ENCODE data around the gene MEI1. TPM values are rescaled to one million over a fixed set of nuclear protein-coding genes. Genes with fewer than 3 reads are reported as not detected.

The MEI1 gene
- total and polyA plus RNA-seq, 9 of the 15 experiments (the other 6 are each of a cell fraction or from before 2014, with no cell fraction given) = 0.08 to 0.68 (median 0.18) TPM; not detected in 2

DNA sequence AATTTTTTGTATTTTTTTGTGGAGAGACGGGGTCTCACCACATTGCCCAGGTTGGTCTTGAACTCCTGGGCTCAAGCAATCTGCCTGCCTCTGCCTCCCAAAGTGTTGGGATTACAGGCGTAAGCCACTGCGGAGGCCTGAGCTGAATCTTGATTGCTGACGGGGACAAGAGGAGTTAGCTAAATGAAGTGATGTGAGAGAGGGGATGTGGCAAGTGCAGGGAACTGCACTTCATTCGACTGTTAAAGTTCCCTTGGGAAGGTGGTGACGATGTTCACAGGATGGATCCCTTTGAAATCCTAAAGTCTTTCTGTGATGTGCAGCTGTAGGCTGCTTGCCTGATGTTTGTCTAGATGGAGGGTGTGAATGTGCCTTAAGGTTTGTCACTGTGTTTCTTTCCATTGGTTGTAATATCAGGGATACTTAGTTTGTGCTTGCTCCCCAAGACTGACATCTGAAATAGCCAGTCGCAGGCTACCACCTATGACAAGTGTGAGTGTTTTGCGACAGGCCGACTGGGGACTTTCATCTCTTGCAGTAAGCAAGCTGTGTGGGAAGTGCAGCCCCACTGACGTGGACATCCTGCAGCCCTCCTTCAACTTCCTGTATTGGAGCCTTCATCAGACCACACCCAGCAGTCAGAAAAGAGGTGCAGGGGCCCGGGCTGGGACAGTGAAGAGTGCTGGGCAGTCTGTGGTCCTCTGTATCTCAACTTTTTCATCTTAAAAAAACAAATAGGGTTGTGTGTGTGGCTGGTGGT is 81.6 kb downstream of the MEI1 start (continued):
- TF ChIP-seq, protein P1, sequence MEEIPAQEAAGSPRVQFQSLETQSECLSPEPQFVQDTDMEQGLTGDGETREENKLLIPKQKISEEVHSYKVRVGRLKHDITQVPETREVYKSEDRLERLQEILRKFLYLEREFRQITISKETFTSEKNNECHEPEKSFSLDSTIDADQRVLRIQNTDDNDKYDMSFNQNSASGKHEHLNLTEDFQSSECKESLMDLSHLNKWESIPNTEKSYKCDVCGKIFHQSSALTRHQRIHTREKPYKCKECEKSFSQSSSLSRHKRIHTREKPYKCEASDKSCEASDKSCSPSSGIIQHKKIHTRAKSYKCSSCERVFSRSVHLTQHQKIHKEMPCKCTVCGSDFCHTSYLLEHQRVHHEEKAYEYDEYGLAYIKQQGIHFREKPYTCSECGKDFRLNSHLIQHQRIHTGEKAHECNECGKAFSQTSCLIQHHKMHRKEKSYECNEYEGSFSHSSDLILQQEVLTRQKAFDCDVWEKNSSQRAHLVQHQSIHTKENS (CRISPR knock-in tag; IDR thresholded peaks at IDR 0.05) = no peak
- TF ChIP-seq MXI1 (IDR thresholded peaks at IDR 0.05; ENCODE audit: low read depth, low read length) (no peak), BCOR (IDR thresholded peaks at IDR 0.05) (no peak), SIN3B (IDR thresholded peaks at IDR 0.05; ENCODE audit: low read depth) (no peak), MAFG (tag; conservative IDR thresholded peaks at IDR 0.05) (no peak), RBFOX2 (IDR thresholded peaks at IDR 0.05; ENCODE audit: low read depth, low read length) (0 out of 2 replicates have a peak, but pooled peaks have one; percentile 19), ZNF121 (CRISPR knock-in tag; conservative IDR thresholded peaks at IDR 0.05) (no peak), RBM25 (IDR thresholded peaks at IDR 0.05; ENCODE audit: low read depth, low read length, severe bottlenecking) (no peak), ZNF764 (CRISPR knock-in tag; IDR thresholded peaks at IDR 0.05; ENCODE audit: low read depth) (no peak), MEIS2 (IDR thresholded peaks at IDR 0.05; ENCODE audit: partially characterized antibody) (peak; percentile 14), POLR2H (tag; IDR thresholded peaks at IDR 0.05; ENCODE audit: low read depth) (no peak)
- TF ChIP-seq, protein P2, sequence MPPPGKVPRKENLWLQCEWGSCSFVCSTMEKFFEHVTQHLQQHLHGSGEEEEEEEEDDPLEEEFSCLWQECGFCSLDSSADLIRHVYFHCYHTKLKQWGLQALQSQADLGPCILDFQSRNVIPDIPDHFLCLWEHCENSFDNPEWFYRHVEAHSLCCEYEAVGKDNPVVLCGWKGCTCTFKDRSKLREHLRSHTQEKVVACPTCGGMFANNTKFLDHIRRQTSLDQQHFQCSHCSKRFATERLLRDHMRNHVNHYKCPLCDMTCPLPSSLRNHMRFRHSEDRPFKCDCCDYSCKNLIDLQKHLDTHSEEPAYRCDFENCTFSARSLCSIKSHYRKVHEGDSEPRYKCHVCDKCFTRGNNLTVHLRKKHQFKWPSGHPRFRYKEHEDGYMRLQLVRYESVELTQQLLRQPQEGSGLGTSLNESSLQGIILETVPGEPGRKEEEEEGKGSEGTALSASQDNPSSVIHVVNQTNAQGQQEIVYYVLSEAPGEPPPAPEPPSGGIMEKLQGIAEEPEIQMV (tag; conservative IDR thresholded peaks at IDR 0.05; ENCODE audit: low read depth) = no peak
- TF ChIP-seq, protein P3, sequence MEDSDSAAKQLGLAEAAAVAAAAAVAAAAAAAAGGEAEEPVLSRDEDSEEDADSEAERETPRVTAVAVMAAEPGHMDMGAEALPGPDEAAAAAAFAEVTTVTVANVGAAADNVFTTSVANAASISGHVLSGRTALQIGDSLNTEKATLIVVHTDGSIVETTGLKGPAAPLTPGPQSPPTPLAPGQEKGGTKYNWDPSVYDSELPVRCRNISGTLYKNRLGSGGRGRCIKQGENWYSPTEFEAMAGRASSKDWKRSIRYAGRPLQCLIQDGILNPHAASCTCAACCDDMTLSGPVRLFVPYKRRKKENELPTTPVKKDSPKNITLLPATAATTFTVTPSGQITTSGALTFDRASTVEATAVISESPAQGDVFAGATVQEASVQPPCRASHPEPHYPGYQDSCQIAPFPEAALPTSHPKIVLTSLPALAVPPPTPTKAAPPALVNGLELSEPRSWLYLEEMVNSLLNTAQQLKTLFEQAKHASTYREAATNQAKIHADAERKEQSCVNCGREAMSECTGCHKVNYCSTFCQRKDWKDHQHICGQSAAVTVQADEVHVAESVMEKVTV (CRISPR knock-in tag; IDR thresholded peaks at IDR 0.05) = no peak
- TF ChIP-seq, protein P4, sequence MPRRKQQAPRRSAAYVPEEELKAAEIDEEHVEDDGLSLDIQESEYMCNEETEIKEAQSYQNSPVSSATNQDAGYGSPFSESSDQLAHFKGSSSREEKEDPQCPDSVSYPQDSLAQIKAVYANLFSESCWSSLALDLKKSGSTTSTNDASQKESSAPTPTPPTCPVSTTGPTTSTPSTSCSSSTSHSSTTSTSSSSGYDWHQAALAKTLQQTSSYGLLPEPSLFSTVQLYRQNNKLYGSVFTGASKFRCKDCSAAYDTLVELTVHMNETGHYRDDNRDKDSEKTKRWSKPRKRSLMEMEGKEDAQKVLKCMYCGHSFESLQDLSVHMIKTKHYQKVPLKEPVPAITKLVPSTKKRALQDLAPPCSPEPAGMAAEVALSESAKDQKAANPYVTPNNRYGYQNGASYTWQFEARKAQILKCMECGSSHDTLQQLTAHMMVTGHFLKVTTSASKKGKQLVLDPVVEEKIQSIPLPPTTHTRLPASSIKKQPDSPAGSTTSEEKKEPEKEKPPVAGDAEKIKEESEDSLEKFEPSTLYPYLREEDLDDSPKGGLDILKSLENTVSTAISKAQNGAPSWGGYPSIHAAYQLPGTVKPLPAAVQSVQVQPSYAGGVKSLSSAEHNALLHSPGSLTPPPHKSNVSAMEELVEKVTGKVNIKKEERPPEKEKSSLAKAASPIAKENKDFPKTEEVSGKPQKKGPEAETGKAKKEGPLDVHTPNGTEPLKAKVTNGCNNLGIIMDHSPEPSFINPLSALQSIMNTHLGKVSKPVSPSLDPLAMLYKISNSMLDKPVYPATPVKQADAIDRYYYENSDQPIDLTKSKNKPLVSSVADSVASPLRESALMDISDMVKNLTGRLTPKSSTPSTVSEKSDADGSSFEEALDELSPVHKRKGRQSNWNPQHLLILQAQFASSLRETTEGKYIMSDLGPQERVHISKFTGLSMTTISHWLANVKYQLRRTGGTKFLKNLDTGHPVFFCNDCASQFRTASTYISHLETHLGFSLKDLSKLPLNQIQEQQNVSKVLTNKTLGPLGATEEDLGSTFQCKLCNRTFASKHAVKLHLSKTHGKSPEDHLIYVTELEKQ (CRISPR knock-in tag; IDR thresholded peaks at IDR 0.05) = no peak
- TF ChIP-seq, protein P5, sequence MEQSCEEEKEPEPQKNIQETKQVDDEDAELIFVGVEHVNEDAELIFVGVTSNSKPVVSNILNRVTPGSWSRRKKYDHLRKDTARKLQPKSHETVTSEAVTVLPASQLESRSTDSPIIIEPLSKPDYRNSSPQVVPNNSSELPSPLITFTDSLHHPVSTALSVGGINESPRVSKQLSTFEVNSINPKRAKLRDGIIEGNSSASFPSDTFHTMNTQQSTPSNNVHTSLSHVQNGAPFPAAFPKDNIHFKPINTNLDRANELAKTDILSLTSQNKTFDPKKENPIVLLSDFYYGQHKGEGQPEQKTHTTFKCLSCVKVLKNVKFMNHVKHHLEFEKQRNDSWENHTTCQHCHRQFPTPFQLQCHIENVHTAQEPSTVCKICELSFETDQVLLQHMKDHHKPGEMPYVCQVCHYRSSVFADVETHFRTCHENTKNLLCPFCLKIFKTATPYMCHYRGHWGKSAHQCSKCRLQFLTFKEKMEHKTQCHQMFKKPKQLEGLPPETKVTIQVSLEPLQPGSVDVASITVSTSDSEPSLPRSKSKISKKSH (CRISPR knock-in tag; IDR thresholded peaks at IDR 0.05) = no peak

Data from K562 (cell line).